ENCODE data around the gene SMC6.

Gene SMC6

GRCh38 chr2:17634997-17635396, 118.6 kb downstream of the SMC6 start:
- no peak for DNase-seq (ENCODE audit: low read depth)
- H3K4me3 ChIP-seq (ENCODE audit: low read depth, low read length) = no peak overlapping the region
- TF ChIP-seq CTCF (IDR thresholded peaks at IDR 0.05; ENCODE audit: low read depth, low read length, missing control alignments) = no peak

GRCh38 chr2:17630089-17630488, 123.5 kb downstream of the SMC6 start:
- no peak for DNase-seq (ENCODE audit: low read depth)
- no peak overlapping the region for H3K4me3 ChIP-seq (ENCODE audit: low read depth, low read length)
- TF ChIP-seq CTCF (IDR thresholded peaks at IDR 0.05; ENCODE audit: low read depth, low read length, missing control alignments) = no peak

GRCh38 chr2:17628349-17629261, 125.0 kb downstream of the SMC6 start:
- DNase-seq (ENCODE audit: low read depth) = no peak
- TF ChIP-seq CTCF (IDR thresholded peaks at IDR 0.05; ENCODE audit: low read depth, low read length, missing control alignments) = no peak
- no peak overlapping the region for H3K4me3 ChIP-seq (ENCODE audit: low read depth, low read length)

- no peak for DNase-seq (ENCODE audit: low read depth)
- TF ChIP-seq CTCF (IDR thresholded peaks at IDR 0.05; ENCODE audit: low read depth, low read length, missing control alignments) = no peak
These were observed 126.2 kb downstream of the SMC6 start for GRCh38 chr2:17627434-17627833.

GRCh38 chr2:17626986-17627385, 126.6 kb downstream of the SMC6 start:
- no peak overlapping the region for H3K4me3 ChIP-seq (ENCODE audit: low read depth, low read length)
- DNase-seq (ENCODE audit: low read depth) = no peak
- TF ChIP-seq CTCF (IDR thresholded peaks at IDR 0.05; ENCODE audit: low read depth, low read length, missing control alignments) = no peak

More at GRCh38 chr2:17627434-17627833, 126.2 kb downstream of the SMC6 start:
- no peak overlapping the region for H3K4me3 ChIP-seq (ENCODE audit: low read depth, low read length)

GRCh38 chr2:17625446-17625845, 128.2 kb downstream of the SMC6 start:
- H3K4me3 ChIP-seq (ENCODE audit: low read depth, low read length) = no peak overlapping the region
- DNase-seq (ENCODE audit: low read depth) = no peak
- TF ChIP-seq CTCF (IDR thresholded peaks at IDR 0.05; ENCODE audit: low read depth, low read length, missing control alignments) = no peak

- H3K4me3 ChIP-seq (ENCODE audit: low read depth, low read length) = no peak overlapping the region
- TF ChIP-seq CTCF (IDR thresholded peaks at IDR 0.05; ENCODE audit: low read depth, low read length, missing control alignments) = no peak
- DNase-seq (ENCODE audit: low read depth) = no peak
These were observed 131.8 kb downstream of the SMC6 start for GRCh38 chr2:17621781-17622180.

All from GM12864 (cell line).